ENCODE measurements around the gene ARHGAP31.

ARHGAP31 gene

GRCh38 chr3:119396870-119397269 lies 102.7 kb downstream of the ARHGAP31 start:
- no peak for DNase-seq

GRCh38 chr3:119400466-119400865 lies 106.3 kb downstream of the ARHGAP31 start:
- DNase-seq: no peak

GRCh38 chr3:119401069-119401468 lies 106.9 kb downstream of the ARHGAP31 start:
- DNase-seq: no peak

- no peak for DNase-seq
Measured at GRCh38 chr3:119401503-119402440, 107.6 kb downstream of the ARHGAP31 start.

GRCh38 chr3:119402791-119403190 lies 108.6 kb downstream of the ARHGAP31 start:
- DNase-seq: no peak

DNA sequence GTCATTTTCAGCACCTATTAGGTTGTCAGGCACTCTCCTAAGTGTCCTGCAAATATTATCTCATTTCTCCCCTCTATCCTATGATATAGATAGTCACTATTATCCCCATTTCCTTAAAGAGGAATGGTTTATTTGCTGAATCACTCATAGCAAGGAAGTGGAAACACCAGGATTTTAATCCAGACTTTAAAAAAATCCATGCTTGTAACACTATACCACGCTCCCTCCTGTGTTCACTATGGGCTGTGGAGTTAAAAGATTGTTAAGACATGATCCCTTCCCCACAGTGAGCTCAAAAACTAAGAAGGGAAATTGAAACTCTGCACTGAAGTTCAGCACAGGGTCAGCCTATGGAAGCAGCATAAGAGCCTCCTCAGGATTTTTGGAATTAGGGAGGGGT lies 109.0 kb downstream of the ARHGAP31 start:
- no peak for DNase-seq

GRCh38 chr3:119405315-119405714 lies 111.1 kb downstream of the ARHGAP31 start:
- DNase-seq: no peak

DNA sequence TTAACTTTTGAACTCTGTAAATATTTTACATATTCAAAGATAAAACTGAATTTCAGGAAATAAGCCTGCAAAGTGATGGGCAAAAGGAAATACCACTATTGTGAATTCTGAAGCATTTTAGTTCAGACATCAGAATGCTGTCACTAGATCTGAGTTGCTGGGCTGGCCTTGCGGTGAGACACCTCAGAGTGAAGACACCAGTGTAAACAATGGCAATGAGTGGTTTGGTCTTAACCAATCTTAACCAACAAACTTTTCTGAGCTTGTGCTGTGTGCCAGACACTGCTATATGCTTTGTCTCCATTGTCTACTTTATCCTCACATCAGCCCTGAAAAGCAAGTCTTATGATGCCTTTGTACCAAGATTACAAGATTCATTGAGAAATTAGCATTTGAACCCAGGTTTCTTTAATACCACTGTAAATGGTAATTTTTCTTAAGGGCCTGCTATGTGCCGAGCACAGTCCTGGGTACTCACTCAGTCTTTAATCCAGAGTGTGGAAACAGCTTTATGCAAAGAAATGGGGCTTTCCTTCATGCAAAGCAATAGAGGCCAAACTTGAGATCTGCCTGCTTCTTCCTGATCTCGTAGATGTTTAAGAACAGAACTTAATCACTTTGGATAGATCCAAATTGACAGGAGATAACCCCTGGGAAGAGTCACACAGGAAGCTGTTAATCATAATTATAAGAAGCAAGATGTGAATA lies 114.2 kb downstream of the ARHGAP31 start:
- DNase-seq: no peak

- DNase-seq: no peak
Measured at GRCh38 chr3:119409844-119410243, 115.7 kb downstream of the ARHGAP31 start.

GRCh38 chr3:119413603-119414280 lies 119.6 kb downstream of the ARHGAP31 start:
- no peak for DNase-seq

DNA sequence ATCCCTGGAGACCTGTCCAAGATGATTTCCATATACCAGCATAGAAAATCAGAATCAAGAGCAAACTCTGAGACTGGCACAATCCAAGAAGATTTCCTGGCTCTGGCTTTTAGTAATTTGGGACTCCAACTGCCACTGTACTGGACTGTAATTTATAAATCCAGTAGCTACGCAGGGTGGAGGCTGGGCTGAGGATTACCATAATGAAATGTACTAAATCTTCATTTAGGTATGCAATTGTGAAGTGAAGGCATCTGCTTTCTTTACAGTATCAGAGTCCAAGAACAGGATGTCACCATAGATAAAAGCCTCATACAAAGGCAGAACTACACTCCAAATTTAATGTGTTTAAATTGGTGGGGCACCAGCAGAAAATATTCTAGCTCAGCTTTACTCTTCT lies 122.7 kb downstream of the ARHGAP31 start:
- DNase-seq: no peak

- DNase-seq: no peak
Measured at GRCh38 chr3:119417771-119418512, 123.8 kb downstream of the ARHGAP31 start.

DNA sequence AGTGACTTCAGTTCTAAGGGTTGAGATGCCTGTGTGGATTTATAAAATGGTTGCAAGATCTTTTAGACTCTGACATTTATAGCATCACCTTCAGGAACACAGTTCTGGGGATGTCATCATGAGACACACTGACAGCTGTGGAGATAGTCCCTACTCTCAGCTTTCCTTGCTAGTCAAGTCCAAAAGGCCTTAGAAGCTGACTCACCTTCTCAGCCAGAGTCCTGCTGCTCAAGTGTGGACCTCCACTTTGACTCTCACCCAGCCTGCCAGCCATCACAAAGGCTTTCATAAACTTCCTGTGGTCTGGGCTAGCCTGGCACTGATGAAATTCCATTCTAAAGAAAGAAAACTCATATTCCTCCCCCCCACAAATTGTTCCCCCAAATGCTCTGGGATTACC lies 124.5 kb downstream of the ARHGAP31 start:
- DNase-seq: no peak

GRCh38 chr3:119420196-119420595 lies 126.0 kb downstream of the ARHGAP31 start:
- no peak for DNase-seq

DNA sequence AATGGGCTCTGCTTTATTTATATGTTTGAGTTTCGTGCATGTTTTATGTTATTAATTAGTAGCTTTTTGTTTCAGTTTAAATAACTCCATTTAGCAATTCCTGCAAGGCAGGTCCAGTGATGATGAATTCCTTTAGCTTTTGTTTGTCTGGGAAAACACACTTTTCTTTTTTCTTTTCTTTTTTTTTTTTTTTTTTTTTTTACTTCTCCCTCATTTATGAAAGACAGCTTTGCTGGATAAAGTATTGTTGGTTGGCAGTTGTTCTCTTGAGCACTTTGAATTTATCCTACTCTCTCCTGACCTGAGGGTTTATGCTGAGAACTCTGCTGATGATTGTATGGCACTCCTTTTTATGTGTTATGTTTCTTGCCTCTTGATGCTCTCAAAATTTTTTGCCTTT lies 133.5 kb downstream of the ARHGAP31 start:
- no peak for DNase-seq

DNA sequence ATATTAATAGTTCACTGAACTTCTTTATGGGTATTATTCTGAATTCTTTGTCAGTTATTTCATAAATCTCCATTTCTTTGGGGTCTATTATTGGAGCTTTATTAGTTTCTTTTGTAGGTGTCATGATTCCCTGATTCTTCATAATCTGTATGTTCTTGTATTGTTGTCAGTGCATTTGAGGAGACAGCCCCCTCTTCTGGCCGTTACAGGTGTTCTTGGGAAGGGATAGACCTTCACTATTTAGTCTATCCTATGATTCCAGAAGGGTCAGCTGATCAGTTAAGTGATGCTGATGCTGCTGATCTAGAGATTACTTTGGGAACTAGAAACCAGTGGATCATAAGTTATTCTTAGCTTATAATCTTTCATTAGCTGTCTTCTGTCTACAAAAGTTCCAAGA lies 134.4 kb downstream of the ARHGAP31 start:
- DNase-seq: no peak

DNA sequence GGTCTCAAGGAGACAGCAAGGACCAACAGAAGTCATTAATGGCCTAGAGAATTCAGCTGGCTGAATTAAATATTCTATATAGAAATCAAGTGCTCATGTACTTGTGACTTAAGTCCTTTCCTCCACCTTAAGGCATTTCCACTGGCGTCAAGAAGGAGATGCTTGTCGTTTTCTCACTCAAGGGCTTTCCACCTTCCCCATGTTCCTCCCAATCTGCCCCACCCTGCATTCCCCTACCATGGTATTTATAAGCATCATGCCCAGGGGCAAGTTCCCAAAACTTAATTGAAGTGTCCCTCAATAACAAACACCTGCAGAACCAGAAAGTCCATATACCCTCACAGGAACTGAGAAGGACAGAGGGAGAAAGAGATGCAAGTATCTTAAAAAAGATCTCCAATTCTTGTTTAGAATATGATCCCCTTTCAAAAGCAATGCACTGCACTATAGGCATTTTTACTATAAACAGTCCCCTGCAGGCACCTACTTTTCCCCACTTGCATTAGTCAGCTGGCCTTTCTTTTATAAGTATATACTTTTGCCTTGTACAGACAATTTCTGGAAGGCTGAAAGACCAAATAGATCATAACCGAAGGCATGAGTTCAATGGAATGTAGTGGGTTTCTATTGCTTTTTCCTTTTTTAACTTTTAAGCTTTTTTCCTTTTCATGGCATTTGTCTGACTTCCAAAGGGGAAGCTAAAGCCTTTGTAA lies 139.6 kb downstream of the ARHGAP31 start:
- no peak for DNase-seq

- no peak for DNase-seq
Measured at GRCh38 chr3:119434703-119435102, 140.5 kb downstream of the ARHGAP31 start.

DNA sequence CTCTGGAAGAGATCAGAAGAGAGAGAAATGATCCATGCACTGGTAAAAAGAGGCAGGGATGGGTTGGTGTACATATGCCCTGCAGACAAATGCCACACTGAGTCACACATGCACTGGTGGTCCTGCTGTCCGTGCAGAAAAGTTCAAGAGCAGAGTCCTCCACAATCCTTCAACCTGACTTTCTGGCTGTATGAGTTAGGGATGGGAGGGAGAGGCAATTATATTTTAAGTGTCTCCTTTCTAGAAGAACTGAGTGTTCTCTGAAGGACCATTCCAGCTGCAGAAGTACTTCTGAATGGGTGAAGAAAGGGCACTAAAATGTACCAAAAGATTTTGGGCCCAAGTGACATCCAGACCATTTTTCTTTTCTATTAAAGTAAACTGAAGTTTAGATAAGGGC lies 142.8 kb downstream of the ARHGAP31 start:
- DNase-seq: no peak

DNA sequence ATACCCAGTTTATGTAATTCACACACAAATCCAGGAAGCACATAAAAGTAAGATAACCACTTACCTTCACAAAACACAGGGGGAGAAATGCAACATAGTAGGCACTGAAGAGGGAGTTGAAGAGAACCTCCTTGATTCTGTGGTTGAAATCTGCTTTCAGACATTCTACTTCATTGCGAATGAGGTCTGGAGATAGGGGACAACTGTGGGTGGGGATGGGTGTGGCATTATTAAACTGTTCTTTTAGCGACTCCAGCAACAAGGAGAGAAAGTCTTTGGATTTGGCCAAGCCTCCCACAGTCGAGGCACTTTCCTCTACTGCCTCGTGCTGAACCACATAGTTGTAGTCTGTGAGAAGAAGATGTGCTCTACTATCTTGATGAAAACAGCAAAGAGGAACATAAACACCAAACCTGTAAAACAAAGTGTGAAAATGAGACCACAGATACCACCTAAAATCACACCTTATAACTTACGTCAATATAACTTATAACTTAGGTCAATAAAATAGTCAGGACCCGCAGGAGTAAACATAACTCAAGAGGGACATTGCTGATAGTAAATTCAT lies 143.6 kb downstream of the ARHGAP31 start:
- DNase-seq: no peak

DNA sequence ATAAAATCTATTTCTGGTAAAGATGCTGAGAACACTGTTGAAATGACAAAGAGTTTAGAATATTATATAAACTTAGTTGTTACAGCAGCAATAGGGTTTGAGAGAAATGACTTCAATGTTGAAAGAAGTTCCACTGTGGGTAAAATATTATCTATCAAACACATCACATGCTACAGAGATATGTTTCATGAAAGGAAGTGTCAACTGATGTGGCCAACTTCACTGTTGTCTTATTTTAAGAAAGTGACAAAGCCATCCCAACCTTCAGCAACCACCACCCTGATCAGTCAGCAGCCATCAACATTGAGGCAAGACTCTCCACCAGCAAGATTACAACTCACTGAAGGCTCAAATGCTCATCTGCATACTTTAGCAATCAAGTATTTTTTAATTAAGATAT lies 149.0 kb downstream of the ARHGAP31 start:
- no peak for DNase-seq

GRCh38 chr3:119444590-119444989 lies 150.4 kb downstream of the ARHGAP31 start:
- DNase-seq: no peak

Measured in CD4-positive, alpha-beta T cell treated with Interleukin-6 for 4 hours (primary cell).